ENCODE data around the gene DAP. TPM values are rescaled to one million over a fixed set of nuclear protein-coding genes. Genes with fewer than 3 reads are reported as not detected.
"Not testable (repeated sequence)": the region's sequence is repeated elsewhere in the genome, so short reads cannot be mapped to it uniquely, and the experiment has no call there.

The DAP gene
- total RNA-seq, 1 experiment from 2014 or later, result 47.7 TPM

GRCh38 chr5:10786835-10787234 is 25.8 kb upstream of the DAP start:
- Mint-ChIP-seq H3K4me3 (no peak overlapping the region), H3K4me1 (peaks cover 3% of the 10 kb centered on the region), H3K27me3 (ENCODE audit: low read depth) (peaks cover 14% of the 10 kb centered on the region), H3K27ac (no peak overlapping the region), H3K36me3 (no peaks in the 10 kb centered on the region), H3K9me3 (peaks cover 5% of the 10 kb centered on the region; the same call in 1 of the 2 replicates)
- DNase-seq (ENCODE audit: low spot score) (no peak), ATAC-seq (no peak)
- ChIA-PET CTCF (no interaction called here), POLR2A (no interaction called here)
- TF ChIP-seq JUN (CRISPR knock-in tag; IDR thresholded peaks at IDR 0.05) (no peak), SMAD3 (CRISPR knock-in tag; IDR thresholded peaks at IDR 0.05; ENCODE audit: borderline replicate concordance) (no peak), ZNF219 (CRISPR knock-in tag; IDR thresholded peaks at IDR 0.05; ENCODE audit: borderline replicate concordance) (no peak), ZBTB21 (CRISPR knock-in tag; IDR thresholded peaks at IDR 0.05; ENCODE audit: borderline replicate concordance) (no peak), TP53 (CRISPR knock-in tag; IDR thresholded peaks at IDR 0.05) (no peak)

- H3K4me1 Mint-ChIP-seq; ATAC-seq; H3K27ac Mint-ChIP-seq; H3K4me3 Mint-ChIP-seq; CTCF ChIA-PET; DNase-seq (ENCODE audit: low spot score); POLR2A ChIA-PET: not testable (repeated sequence)
- H3K9me3 Mint-ChIP-seq, result peaks cover 39% of the 10 kb centered on the region
- peaks cover 20% of the 10 kb centered on the region for H3K27me3 Mint-ChIP-seq (ENCODE audit: low read depth)
- peaks cover 15% of the 10 kb centered on the region for H3K36me3 Mint-ChIP-seq
These were observed 19.2 kb upstream of the DAP start for GRCh38 chr5:10780208-10780607.

DNA sequence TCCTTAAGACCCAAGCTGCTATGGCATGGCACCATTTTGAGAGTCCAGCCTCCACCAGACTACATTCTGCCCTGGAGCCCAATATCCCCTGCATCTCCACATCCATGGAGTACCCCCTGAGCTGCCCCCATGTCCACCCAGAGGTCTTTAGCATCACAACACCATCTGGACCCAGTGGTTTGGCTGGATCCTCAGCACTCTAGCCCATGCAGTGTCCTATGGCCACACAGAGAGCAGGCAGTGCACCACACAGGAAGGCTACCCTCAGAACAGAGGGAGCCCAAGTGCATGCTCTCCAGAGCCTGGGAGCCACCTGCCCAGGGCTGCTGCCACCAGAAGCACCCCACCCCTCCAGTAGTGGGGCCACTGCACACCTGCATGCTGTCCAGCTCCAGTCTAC is 18.6 kb upstream of the DAP start:
- Mint-ChIP-seq H3K36me3 (peaks cover 15% of the 10 kb centered on the region), H3K9me3 (peaks cover 39% of the 10 kb centered on the region), H3K27ac (no peak overlapping the region), H3K27me3 (ENCODE audit: low read depth) (peaks cover 20% of the 10 kb centered on the region), H3K4me3 (no peak overlapping the region), H3K4me1 (no peaks in the 10 kb centered on the region)
- no peak for DNase-seq (ENCODE audit: low spot score)
- TF ChIP-seq ZNF396 (CRISPR knock-in tag; IDR thresholded peaks at IDR 0.05; ENCODE audit: borderline replicate concordance) (no peak), ELF4 (CRISPR knock-in tag; IDR thresholded peaks at IDR 0.05; ENCODE audit: low read depth) (no peak), KAT7 (CRISPR knock-in tag; IDR thresholded peaks at IDR 0.05; ENCODE audit: borderline replicate concordance) (no peak), E2F4 (CRISPR knock-in tag; IDR thresholded peaks at IDR 0.05; ENCODE audit: borderline replicate concordance, low read depth) (no peak), FOXK1 (CRISPR knock-in tag; IDR thresholded peaks at IDR 0.05) (no peak)
- ChIA-PET CTCF (no interaction called here), POLR2A (no interaction called here)
- ATAC-seq, result no peak

DNA sequence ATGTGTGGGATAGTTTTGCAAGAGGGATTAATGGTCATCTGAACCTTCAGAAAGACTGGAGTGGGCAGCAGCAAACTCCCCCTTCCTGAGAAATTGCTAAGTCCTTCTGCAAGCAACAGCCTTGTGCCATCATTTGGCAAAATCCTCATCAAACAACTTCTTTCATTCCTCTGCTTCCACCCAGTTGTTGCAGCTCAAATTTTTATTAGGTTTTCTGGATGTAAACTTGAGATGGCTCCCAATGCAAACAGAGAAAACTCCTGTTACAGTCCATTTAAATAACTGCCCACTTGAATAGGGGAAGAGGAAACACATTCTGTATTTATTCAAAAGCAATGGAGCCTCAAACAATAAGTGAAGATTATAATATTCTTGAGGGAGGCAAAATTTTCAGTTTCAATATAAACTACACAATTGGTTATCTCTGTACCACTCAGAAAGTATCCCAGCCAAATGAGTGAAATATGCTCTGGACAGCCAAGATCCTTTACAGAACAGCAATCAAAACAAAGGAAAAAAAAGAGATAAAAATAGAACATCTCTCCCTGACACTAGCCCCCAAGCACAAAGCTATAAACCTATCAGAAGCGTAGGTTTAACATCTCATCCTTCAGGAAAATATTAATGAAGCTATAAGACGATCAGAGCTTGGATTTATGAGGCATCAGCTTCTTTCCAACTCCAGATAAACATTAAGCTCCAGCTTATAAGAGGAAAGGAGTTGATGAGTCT is 17.3 kb upstream of the DAP start:
- Mint-ChIP-seq H3K36me3 (peaks cover 15% of the 10 kb centered on the region), H3K4me1 (no peaks in the 10 kb centered on the region), H3K27ac (no peak overlapping the region), H3K9me3 (peaks cover 39% of the 10 kb centered on the region), H3K4me3 (no peak overlapping the region), H3K27me3 (ENCODE audit: low read depth) (peaks cover 18% of the 10 kb centered on the region)
- DNase-seq (ENCODE audit: low spot score) (no peak), ATAC-seq (no peak)
- ChIA-PET CTCF (interaction anchor here (0.7 kb wide), 1 partner anchor 48 kb away, joined by 3 read pairs; no protein-coding TSS in a partner anchor), POLR2A (no interaction called here)
- TF ChIP-seq TP53 (CRISPR knock-in tag; IDR thresholded peaks at IDR 0.05) (no peak), ZNF416 (CRISPR knock-in tag; IDR thresholded peaks at IDR 0.05) (no peak), ZMAT4 (CRISPR knock-in tag; IDR thresholded peaks at IDR 0.05) (no peak), ZNF232 (CRISPR knock-in tag; IDR thresholded peaks at IDR 0.05) (no peak), RELA (CRISPR knock-in tag; IDR thresholded peaks at IDR 0.05; ENCODE audit: borderline replicate concordance) (no peak), IRF1 (CRISPR knock-in tag; IDR thresholded peaks at IDR 0.05) (no peak), RORB (CRISPR knock-in tag; IDR thresholded peaks at IDR 0.05) (no peak), CREB1 (CRISPR knock-in tag; IDR thresholded peaks at IDR 0.05) (no peak), SMAD4 (CRISPR knock-in tag; IDR thresholded peaks at IDR 0.05) (no peak), E2F4 (CRISPR knock-in tag; IDR thresholded peaks at IDR 0.05; ENCODE audit: borderline replicate concordance, low read depth) (no peak)
- TF ChIP-seq, protein P1, sequence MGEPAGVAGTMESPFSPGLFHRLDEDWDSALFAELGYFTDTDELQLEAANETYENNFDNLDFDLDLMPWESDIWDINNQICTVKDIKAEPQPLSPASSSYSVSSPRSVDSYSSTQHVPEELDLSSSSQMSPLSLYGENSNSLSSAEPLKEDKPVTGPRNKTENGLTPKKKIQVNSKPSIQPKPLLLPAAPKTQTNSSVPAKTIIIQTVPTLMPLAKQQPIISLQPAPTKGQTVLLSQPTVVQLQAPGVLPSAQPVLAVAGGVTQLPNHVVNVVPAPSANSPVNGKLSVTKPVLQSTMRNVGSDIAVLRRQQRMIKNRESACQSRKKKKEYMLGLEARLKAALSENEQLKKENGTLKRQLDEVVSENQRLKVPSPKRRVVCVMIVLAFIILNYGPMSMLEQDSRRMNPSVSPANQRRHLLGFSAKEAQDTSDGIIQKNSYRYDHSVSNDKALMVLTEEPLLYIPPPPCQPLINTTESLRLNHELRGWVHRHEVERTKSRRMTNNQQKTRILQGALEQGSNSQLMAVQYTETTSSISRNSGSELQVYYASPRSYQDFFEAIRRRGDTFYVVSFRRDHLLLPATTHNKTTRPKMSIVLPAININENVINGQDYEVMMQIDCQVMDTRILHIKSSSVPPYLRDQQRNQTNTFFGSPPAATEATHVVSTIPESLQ (CRISPR knock-in tag; IDR thresholded peaks at IDR 0.05), result no peak
- TF ChIP-seq, protein P2, sequence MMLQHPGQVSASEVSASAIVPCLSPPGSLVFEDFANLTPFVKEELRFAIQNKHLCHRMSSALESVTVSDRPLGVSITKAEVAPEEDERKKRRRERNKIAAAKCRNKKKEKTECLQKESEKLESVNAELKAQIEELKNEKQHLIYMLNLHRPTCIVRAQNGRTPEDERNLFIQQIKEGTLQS (CRISPR knock-in tag; conservative IDR thresholded peaks at IDR 0.05), result no peak
- TF ChIP-seq, protein P3, sequence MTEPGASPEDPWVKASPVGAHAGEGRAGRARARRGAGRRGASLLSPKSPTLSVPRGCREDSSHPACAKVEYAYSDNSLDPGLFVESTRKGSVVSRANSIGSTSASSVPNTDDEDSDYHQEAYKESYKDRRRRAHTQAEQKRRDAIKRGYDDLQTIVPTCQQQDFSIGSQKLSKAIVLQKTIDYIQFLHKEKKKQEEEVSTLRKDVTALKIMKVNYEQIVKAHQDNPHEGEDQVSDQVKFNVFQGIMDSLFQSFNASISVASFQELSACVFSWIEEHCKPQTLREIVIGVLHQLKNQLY (CRISPR knock-in tag; IDR thresholded peaks at IDR 0.05), result no peak
